GM10248 (cell line): ENCODE data around the gene SCN8A.

Experiments used
- CTCF ChIA-PET: fragments of 300-600 bp; sonication (Branson Sonifier 250); formaldehyde crosslinking; extraction: SDS; loops from one replicate; lab custom pipeline; 2021; ENCODE audit warnings: antibody characterized with exemption; lab: Yijun Ruan, JAX
- POLR2A ChIA-PET: fragments of 350-650 bp; sonication (Branson Sonifier 250); formaldehyde crosslinking; extraction: SDS; loops from one replicate; lab custom pipeline; 2020; ENCODE audit warnings: antibody characterized with exemption; lab: Yijun Ruan, JAX
- DNase-seq: peaks from one replicate; pipeline ENCODE4 v3.0.0; 2012; ENCODE audit errors: extremely low spot score
- TF ChIP-seq, protein P1 (sequence below): IDR thresholded peaks from 2 replicates; pipeline ENCODE4 v1.5.1; 2012; ENCODE audit warnings: mild to moderate bottlenecking, low read depth; ENCODE audit errors: extremely low read depth, missing control alignments, control extremely low read depth

SCN8A gene

DNA sequence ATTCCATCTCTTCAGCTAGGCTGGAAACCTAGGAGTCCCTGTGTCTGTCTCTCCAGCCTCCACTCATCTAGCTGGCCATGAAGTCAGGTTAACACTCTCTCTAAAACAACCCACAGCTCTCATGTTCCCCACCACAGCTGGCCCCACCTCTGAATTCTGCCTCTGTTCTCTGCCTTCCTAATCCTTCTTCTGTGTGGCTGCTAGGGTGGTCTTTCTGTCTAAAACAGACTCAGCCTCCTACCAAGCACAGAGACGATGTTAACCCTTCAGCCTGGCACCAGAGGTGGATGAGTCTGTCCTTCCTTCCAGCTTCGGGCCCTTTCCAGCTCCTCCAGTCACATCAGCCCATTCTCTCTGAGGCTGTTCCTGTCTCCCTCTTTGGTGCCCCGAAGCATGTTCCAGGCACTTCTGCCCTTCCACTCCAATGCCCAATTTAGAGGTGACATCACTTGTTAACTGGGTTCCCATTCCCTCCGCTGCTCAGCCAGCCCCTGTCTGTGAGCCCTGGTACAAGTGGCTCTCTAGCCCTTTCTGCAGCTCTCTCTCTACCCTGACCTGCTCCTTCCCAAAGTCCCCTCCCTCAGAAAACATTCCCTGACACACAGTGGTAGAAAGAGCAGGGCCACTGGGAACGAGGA, 248.4 kb downstream of the SCN8A start:
- TF ChIP-seq, protein P1, sequence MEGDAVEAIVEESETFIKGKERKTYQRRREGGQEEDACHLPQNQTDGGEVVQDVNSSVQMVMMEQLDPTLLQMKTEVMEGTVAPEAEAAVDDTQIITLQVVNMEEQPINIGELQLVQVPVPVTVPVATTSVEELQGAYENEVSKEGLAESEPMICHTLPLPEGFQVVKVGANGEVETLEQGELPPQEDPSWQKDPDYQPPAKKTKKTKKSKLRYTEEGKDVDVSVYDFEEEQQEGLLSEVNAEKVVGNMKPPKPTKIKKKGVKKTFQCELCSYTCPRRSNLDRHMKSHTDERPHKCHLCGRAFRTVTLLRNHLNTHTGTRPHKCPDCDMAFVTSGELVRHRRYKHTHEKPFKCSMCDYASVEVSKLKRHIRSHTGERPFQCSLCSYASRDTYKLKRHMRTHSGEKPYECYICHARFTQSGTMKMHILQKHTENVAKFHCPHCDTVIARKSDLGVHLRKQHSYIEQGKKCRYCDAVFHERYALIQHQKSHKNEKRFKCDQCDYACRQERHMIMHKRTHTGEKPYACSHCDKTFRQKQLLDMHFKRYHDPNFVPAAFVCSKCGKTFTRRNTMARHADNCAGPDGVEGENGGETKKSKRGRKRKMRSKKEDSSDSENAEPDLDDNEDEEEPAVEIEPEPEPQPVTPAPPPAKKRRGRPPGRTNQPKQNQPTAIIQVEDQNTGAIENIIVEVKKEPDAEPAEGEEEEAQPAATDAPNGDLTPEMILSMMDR = no peak
- ChIA-PET POLR2A (no interaction called here), CTCF (no interaction called here)
- no peak for DNase-seq

DNA sequence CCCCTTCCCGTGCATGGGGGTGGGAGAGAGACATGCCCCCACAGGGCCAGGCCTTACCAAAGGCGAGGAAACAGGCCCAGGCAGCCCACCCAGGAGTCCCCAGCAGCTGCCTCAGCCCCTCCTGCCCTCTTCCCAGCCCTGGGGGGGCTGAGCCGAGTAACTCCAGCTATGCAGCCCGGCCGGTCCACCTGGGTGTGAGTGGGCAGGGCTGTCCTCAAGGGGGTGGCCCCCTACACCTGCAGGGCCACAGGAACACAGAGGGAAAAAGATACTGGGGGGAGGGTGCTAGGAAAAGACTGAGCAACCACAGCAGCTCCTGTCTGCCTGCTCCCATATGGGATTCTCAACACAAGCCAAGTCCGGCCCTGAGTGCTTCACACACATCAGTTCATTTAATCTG, 249.9 kb downstream of the SCN8A start:
- no peak for DNase-seq
- POLR2A ChIA-PET = no interaction called here
- TF ChIP-seq, protein P1 = no peak
- CTCF ChIA-PET = no interaction called here

DNA sequence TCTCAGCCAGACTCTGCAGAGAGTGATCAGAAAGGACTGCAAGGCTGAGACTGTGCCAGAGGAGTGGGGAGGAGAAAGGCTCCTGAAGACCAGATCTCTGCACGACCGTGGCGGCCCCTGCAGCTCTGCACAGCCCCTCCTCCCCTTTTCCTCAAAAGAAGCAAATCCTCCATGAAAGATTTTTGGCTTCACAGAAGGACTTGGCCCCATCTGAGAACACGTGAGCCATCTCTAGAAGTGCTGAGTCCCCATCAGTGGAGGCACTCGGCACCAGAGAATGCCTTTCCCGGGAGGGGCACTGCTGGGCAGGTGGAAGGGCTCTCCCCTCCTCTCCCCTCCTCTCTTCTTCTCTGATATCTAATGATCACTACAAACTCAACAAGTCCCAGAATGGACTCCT, 250.7 kb downstream of the SCN8A start:
- POLR2A ChIA-PET = no interaction called here
- TF ChIP-seq, protein P1 = no peak
- CTCF ChIA-PET = no interaction called here
- DNase-seq = no peak

DNA sequence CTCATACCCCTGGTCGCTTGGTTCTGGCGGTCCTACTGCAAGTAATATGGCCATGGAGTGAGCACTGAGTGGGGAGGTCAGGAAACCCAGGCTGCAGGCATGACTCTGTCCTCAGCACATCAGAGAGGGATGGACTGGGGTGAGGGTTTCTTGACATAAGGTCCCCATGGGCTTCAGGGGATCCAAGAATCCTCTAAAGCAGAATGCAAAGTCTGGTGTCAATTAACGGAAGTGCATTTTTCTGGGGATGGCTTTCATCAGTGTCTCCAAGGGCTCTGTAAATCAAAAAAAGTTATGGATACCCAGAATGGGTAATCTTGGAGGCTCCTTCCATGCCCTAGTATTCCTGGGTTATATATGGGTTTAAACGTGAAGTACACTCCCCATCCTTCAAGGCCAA, 253.8 kb downstream of the SCN8A start:
- TF ChIP-seq, protein P1 = no peak
- POLR2A ChIA-PET = no interaction called here
- DNase-seq = no peak
- CTCF ChIA-PET = no interaction called here

DNA sequence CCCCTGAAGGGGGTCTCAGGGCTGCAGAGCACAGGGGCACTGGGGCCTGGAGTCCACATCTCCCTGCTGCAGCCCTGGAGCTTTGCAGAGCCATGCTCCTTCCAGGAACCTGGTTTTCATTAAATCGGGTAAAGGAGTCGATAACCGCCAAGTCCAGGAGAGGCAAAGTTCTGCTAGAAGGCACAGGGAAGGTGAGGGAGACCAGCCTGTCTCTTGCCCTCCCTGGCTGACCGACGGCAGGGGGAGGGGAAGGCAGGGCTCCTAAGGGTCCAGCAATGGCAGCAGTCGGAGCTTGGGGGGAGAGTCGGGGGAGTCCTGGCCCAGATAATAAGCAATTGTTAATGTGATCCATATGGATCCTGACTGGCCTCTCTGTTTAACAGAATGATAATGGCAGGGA, 254.4 kb downstream of the SCN8A start:
- no peak for DNase-seq
- ChIA-PET POLR2A (no interaction called here), CTCF (no interaction called here)
- TF ChIP-seq, protein P1 = no peak

DNA sequence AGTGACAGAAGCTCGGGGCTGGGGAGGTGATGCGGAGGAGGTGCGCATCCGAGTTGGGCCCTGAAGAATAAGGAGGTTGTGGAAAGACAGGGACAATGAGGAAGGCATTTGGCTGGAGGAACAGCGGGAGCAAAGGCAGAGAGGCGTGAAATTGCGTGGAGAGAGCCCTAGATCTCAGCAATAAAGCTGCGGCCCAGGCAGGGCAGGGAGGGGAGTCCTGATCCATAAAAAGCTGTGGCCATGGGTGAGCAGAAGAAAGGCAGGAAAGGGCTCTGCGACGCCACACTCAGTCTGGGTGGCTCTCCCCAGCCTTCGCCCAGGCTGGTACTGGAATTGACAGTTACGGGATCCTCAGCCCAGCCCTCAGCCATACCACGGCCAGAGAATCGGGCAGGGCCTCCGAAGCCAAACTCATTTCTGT, 255.2 kb downstream of the SCN8A start:
- DNase-seq = no peak
- TF ChIP-seq, protein P1 = no peak
- CTCF ChIA-PET = no interaction called here
- POLR2A ChIA-PET = no interaction called here
